Esophagus (tissue), 2 donors: Measurements from ENCODE around the gene GUSB. TPM values are rescaled to one million over a fixed set of nuclear protein-coding genes. Genes with fewer than 3 reads are reported as not detected.

ENCODE experiments used
- H3K27ac ChIP-seq, 2 donors: one replicate each; pipeline ENCODE4 v1.5.1; 2013; ENCODE audit warnings: low read depth in 2 of 2, mild to moderate bottlenecking in 2 of 2, inconsistent platforms in 1 of 2, low read length in 1 of 2, moderate library complexity in 1 of 2
- H3K27me3 ChIP-seq, 2 donors: one replicate each; pipeline ENCODE4 v1.6.1; 2013; ENCODE audit warnings: low read length in 2 of 2, control low read depth in 1 of 2, mild to moderate bottlenecking in 1 of 2; ENCODE audit not compliant: insufficient read depth in 2 of 2, control insufficient read depth in 1 of 2
- H3K36me3 ChIP-seq, 2 donors: one replicate each; pipeline ENCODE4 v1.6.1; 2013; ENCODE audit warnings: low read length in 1 of 2; ENCODE audit not compliant: control insufficient read depth in 2 of 2, insufficient read depth in 2 of 2
- H3K4me1 ChIP-seq, 2 donors: one replicate each; pipeline ENCODE4 v1.6.1; 2013; ENCODE audit warnings: low read length in 1 of 2; ENCODE audit not compliant: control insufficient read depth in 2 of 2, insufficient read depth in 2 of 2
- H3K4me3 ChIP-seq, 2 donors: one replicate each; pipeline ENCODE4 v1.5.1; 2013; ENCODE audit warnings: low read length in 2 of 2, mild to moderate bottlenecking in 2 of 2, low read depth in 1 of 2, moderate library complexity in 1 of 2
- H3K9me3 ChIP-seq, 2 donors: one replicate each; pipeline ENCODE4 v1.6.1; 2013; ENCODE audit warnings: mild to moderate bottlenecking in 2 of 2, low read depth in 1 of 2, low read length in 1 of 2, moderate library complexity in 1 of 2; ENCODE audit not compliant: control insufficient read depth in 2 of 2, insufficient read depth in 1 of 2
- WGBS, 2 donors: extraction: QIAGEN DNeasy Blood & Tissue Kit; methylation state at CpG; one replicate each; pipeline ENCODE4 v1.1.7; 2013; 5-methylcytosine and 5-hydroxymethylcytosine counted together
- polyA plus RNA-seq, 2 donors: library from polyadenylated mRNA; stranded (reverse); fragments of 200-250 nt; gene quantifications; one replicate each; pipeline ENCODE4 v1.2.3, GENCODE V29; 2013
- donor health status: healthy with polysubstance abuse.
- donor health status: Bipolar disorder and iron deficiency.

GUSB gene
- polyA plus RNA-seq, 2 donors = 24.1 to 30.5 TPM

DNA sequence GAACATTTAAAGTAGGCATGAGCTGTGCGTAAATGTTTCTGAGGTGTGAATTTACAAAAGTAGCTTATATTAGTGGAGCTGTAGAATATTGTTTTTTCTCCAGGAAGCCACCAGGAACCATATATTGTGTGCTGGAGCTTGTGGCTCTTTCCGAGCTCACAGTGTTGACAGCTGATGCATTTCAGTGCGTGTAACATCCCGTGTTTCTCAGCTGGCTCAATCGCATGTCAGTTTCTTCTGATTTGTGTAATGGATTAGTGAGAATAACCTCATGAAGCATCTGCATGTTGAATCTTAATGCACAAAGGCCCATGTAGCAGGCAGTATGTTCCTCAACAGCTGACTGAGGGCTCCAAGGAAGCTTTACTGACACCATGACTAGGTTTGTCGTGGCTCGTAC lies 69.8 kb downstream of the GUSB start:
- H3K4me1 ChIP-seq = no peaks in the 10 kb centered on the region
- no peaks in the 10 kb centered on the region for H3K9me3 ChIP-seq
- no peaks in the 10 kb centered on the region for H3K36me3 ChIP-seq
- no peaks in the 10 kb centered on the region for H3K27me3 ChIP-seq
- no peak overlapping the region for H3K27ac ChIP-seq
- no peak overlapping the region for H3K4me3 ChIP-seq
- WGBS, 2 donors = 90 to 96% methylated on average over 7 of the region's 7 CpGs

Other genes starting within 250 kb of the GUSB start
- gene VKORC1L1, start 109.1 kb downstream of the GUSB start, polyA plus RNA-seq = 1 to 10 TPM; 7.3 to 8.8 TPM
- gene ASL, start 93.6 kb upstream of the GUSB start, polyA plus RNA-seq = 10 to 100 TPM; 25.8 to 31.6 TPM
- gene CRCP, start 132.6 kb upstream of the GUSB start, polyA plus RNA-seq = 10 to 100 TPM; 14.5 to 19.5 TPM
- 1 to 10 TPM; 4.4 to 5.9 TPM for gene TPST1, start 223.1 kb upstream of the GUSB start, polyA plus RNA-seq